Hindlimb muscle (tissue), 1 donor: Measurements from ENCODE around the gene RPL27A. TPM values are rescaled to one million over a fixed set of nuclear protein-coding genes. Genes with fewer than 3 reads are reported as not detected.

Experiments used
- DNase-seq: peaks from one replicate; pipeline ENCODE4 v3.0.0-alpha.2; 2013
- polyA plus RNA-seq: library from polyadenylated mRNA; unstranded; fragments of 120-200 nt; gene quantifications from one replicate; pipeline ENCODE4 v1.2.1, GENCODE V29; 2013; ENCODE audit not compliant: insufficient read length

RPL27A gene
- polyA plus RNA-seq, 1 donor, result 3,336 TPM

- DNase-seq, result no peak
Observed at GRCh38 chr11:8701891-8702597, 19.5 kb downstream of the RPL27A start.

DNA sequence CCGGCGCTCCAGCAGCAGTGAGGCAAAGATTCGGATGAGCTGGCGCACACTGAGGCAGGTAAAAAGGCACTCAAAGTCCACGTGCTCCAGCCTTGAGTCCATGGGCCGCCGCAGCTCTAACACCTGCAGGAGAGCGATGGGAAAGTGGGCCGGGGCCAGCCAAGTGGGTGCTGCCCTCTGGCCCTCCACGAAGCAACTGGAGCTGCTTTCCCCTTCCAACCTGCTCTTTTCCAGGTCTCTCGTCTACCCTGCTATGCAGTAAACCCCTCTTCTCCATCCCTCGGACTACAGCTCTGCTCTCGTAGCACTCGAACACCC, 20.0 kb downstream of the RPL27A start:
- DNase-seq, result no peak

DNA sequence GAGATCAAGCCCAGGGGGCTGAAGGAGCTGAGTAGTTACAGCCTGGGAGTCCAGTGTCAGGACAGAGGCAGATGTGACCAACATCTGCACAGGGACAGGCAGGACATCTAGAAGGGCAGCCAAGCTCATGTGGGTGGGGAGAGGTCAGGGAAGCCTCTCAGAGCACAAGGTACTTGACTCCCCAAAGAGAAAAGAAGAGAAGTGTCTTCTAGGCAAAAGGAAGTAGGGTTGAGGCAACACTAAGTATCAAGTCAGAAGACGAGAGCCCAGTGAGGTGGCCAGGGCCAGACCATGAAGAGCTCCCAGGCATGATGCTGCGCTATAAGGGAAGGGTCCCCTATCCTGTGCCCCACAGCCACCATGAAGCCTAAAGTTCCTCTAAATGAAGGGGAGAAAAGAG, 21.5 kb downstream of the RPL27A start:
- DNase-seq, result no peak

- no peak for DNase-seq
Observed at GRCh38 chr11:8705146-8705545, 22.6 kb downstream of the RPL27A start.

DNA sequence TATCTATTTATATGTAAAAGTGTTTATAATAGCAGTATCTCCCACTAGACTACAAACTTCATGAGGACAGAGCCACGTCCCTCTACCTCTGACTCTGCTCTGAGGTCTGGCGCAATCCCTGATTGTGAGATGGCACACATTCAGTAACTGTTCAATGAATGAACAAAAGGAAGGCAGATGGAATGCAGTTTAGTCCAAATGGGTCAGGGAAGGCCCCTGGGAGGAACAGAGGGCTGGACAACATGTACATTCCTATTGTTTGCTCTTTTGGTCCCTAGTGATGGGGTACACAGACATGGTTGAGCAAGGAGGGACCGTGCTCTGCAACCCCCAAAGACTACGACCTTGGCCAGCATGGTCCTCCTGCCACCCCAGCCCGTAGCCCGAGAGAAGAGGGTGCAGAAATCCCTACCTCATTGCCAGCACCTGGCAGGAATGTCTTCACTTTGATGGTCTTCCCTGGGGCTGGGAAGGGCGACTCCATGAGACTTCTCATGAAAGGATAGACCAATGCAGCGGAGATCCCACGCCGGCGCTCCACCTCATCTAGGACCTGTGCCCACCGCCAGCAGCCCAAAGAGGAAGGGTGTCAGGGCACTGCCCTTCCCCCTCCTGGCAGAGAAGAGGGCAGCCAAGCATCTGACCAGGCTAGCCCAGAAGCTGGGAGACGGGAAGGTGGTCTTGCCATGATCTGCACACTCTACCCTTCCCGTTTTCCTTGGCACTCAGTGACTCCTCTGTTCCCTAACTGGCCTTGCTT, 24.3 kb downstream of the RPL27A start:
- DNase-seq, result no peak

GRCh38 chr11:8707541-8708191, 25.1 kb downstream of the RPL27A start:
- DNase-seq, result peak; percentile 87

DNA sequence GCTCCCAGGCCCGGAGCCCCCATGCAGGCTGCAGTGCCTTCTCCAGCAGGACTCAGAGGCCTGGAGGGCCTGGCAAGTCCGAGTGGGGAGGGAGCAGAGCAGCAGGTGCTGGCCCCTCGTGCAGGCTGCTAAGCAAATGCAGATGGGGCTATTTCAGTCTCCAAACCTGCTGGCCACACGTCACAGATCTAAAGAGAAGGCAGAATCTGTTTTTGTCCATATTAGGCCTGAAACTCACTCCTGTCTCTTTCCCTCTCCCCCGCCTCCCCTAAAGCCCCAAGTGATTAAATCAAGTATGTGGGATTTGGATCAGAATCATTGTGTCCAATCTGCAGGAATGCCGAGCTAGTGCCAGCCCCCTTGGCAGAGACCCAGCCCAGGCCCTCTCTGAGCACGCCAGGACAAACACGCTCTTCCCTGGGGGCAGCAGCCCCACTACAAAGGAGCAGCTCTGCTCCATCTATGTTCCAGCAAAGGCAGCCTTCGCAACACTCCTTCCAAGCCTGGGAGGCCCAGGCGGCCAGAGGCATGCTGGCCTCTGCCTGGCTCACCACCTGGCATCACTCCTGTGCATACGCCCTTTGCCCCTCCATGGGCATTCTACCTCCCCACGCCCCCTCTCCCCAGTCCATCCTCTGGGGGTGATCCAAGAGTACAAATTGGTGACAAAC, 26.5 kb downstream of the RPL27A start:
- peak; percentile 89 for DNase-seq

GRCh38 chr11:8709777-8710176, 27.2 kb downstream of the RPL27A start:
- DNase-seq, result no peak

- DNase-seq, result no peak
Observed at GRCh38 chr11:8711895-8712442, 29.4 kb downstream of the RPL27A start.

DNA sequence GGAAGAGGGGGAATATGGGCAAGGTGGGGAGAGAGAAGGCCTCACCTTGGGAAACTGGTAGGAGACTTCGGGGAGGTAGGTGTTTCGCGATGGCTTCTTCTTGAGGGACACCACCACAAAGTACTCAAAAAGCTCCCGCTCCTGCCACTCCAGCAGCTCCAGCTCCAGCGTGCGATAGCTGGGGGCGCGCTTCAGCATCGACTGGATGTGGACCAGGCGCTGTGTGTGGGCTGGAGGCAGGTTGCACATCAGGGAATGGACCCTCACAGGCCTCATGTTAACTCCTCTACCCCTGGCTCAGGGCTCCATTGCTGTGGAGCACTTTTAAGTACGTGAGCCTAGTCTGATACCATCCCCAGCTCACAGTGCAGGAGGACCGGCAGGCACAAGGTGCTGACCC, 29.9 kb downstream of the RPL27A start:
- no peak for DNase-seq

GRCh38 chr11:8713760-8714454, 31.3 kb downstream of the RPL27A start:
- DNase-seq, result no peak

- no peak for DNase-seq
Observed at GRCh38 chr11:8714622-8715225, 32.1 kb downstream of the RPL27A start.

DNA sequence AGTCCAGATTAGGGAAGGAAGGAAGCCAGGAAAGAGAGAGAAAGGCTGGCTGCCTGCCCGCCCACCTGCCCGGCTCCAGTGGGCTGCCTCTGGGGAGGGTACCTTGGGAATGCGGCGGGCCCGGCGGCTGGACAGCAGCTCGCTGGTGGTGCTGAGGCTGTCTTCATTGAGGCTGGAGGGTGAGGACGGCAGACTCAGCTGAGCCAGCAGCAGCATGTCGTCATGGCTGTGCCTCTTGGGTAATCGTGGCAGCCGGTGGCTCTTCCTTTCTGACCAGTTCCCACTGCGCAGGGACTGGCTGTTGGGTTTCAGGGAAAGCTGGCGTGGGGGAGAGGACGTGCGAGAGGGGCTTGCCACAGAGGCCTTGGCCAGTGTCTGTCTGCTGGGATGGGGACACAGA, 32.9 kb downstream of the RPL27A start:
- no peak for DNase-seq

DNA sequence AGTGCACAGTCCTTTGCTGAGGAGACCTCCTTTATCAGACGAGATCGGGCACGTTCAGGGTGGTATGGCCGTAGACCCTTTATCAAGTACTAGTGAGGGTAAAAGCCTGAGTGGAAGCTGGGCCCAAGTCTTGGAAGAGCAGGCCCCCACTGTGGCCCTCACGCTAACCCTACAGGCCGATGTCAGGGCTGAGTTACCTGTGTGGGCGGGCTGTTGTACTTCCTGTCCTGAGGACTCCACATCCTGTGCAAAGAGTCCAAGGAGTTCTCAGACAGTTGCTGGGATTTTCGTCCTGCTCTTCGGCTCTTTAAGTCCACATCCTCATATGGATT, 34.9 kb downstream of the RPL27A start:
- no peak for DNase-seq

DNA sequence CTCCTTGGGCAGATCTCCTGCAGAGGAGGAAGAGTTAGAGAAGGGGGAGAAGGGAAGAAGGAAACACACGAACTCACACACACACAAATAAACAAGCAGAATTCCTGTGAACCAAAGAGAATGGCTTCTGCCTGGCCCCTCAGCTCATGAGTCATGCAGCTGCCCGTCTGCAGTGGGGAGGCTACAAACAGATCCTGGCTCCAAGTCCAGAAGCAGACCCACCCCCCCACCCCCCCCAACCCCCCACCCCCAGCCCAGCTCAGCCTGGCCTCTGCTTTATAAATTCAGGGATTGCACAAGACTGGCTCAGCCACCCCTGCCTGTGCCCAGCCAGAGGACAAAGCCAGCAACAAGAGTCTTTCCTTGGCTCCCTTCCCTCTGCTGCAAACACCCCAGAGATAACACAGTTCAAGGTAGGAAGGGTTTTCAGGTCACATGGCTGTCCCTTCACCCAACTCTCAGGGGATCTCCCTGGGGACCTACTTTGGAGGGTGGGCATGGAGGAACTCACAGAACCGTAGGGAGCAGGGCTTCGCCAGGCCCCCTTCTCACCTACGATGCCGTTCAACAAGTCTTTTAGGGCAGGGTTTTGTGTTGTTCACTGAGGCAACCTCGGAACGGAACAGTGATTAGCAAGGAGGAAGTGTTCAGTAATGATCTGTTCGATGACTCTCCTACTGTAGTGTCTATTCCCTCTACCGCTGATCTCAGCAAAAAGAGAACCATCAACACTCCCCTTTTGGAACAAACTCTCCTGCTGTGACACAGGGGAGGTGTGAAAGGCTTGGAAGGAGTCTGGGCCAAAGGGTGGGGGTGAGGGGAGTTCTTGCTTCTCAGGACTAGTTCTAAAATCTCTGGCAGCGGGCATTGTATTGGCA, 35.5 kb downstream of the RPL27A start:
- DNase-seq, result no peak

- peak; percentile 73 for DNase-seq
Observed at GRCh38 chr11:8719211-8719649, 36.6 kb downstream of the RPL27A start.

DNA sequence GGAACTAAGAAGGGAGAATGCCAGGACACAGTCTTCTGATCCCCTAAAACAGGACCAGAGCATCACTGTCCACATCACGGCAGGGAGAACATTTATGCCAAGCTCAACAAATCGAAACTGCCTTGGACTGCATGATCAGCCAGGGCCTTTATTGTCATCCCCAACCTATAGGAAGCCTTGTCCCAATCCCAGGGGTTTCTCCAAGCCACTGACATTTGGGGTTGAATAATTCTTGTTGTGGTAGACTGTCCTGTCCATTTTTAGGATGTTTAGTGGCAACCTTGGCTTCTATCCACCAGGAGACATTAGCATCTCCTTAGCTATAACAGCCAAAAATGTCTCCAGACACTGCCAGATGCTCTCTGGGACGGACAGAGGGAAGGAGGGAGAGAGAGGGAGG, 37.1 kb downstream of the RPL27A start:
- DNase-seq, result no peak

DNA sequence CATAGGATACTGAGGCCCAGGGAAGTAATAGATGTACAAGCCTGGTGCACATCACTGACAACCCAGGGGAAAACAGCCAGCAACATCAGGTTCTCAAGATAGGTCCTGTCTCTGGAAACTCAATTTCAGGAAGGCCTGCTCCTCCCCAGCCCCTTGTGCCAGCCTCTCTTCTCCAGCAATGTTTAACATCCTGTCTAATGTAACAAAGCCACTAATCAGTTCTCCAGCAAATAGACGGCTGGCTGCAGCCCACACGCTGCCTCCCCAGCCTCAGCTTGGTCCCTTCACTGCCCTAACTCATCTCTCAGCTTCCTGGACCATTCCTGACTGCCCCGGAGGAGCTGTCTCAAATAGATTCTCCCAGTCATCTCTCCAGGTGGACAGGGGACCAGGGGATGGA, 37.8 kb downstream of the RPL27A start:
- no peak for DNase-seq

GRCh38 chr11:8720868-8721608, 38.4 kb downstream of the RPL27A start:
- DNase-seq, result no peak
